HG03457 (cell line): ENCODE results near the gene ZMIZ1.

Experiments
- ATAC-seq: cut with Tn5 transposase; IDR thresholded peaks from one replicate; pipeline ENCODE4 v1.9.1; 2021; ENCODE audit warnings: moderate number of reproducible peaks; ENCODE audit not compliant: unreplicated experiment

ZMIZ1 gene

GRCh38 chr10:79167537-79167936 lies 98.8 kb downstream of the ZMIZ1 start:
- no peak for ATAC-seq

- ATAC-seq, result no peak
Measured at GRCh38 chr10:79168210-79168609, 99.4 kb downstream of the ZMIZ1 start.

- ATAC-seq, result no peak
Measured at GRCh38 chr10:79170226-79170752, 101.5 kb downstream of the ZMIZ1 start.

- ATAC-seq, result no peak
Measured at GRCh38 chr10:79170993-79171392, 102.2 kb downstream of the ZMIZ1 start.

- no peak for ATAC-seq
Measured at GRCh38 chr10:79171504-79171903, 102.7 kb downstream of the ZMIZ1 start.

- no peak for ATAC-seq
Measured at GRCh38 chr10:79172881-79173280, 104.1 kb downstream of the ZMIZ1 start.

- ATAC-seq, result no peak
Measured at GRCh38 chr10:79173582-79174262, 105.0 kb downstream of the ZMIZ1 start.

- ATAC-seq, result no peak
Measured at GRCh38 chr10:79176052-79176501, 107.3 kb downstream of the ZMIZ1 start.

GRCh38 chr10:79176949-79177602 lies 108.3 kb downstream of the ZMIZ1 start:
- ATAC-seq, result no peak

- ATAC-seq, result no peak
Measured at GRCh38 chr10:79178070-79178576, 109.4 kb downstream of the ZMIZ1 start.

GRCh38 chr10:79178614-79179163 lies 109.9 kb downstream of the ZMIZ1 start:
- ATAC-seq, result no peak

GRCh38 chr10:79179164-79179956 lies 110.6 kb downstream of the ZMIZ1 start:
- ATAC-seq, result no peak

GRCh38 chr10:79179957-79180309 lies 111.2 kb downstream of the ZMIZ1 start:
- no peak for ATAC-seq

GRCh38 chr10:79180414-79181221 lies 111.9 kb downstream of the ZMIZ1 start:
- ATAC-seq, result no peak

GRCh38 chr10:79181227-79181626 lies 112.5 kb downstream of the ZMIZ1 start:
- ATAC-seq, result no peak

- no peak for ATAC-seq
Measured at GRCh38 chr10:79181698-79182521, 113.1 kb downstream of the ZMIZ1 start.

GRCh38 chr10:79182781-79183467 lies 114.2 kb downstream of the ZMIZ1 start:
- ATAC-seq, result no peak

GRCh38 chr10:79183468-79183865 lies 114.7 kb downstream of the ZMIZ1 start:
- ATAC-seq, result no peak

GRCh38 chr10:79184145-79184625 lies 115.4 kb downstream of the ZMIZ1 start:
- ATAC-seq, result no peak
